ENCODE results near the gene DAPK1. TPM values are rescaled to one million over a fixed set of nuclear protein-coding genes. Genes with fewer than 3 reads are reported as not detected.

The DAPK1 gene
- total RNA-seq, 2 donors from 2014 or later: 39.1 to 40.6 TPM

DNA sequence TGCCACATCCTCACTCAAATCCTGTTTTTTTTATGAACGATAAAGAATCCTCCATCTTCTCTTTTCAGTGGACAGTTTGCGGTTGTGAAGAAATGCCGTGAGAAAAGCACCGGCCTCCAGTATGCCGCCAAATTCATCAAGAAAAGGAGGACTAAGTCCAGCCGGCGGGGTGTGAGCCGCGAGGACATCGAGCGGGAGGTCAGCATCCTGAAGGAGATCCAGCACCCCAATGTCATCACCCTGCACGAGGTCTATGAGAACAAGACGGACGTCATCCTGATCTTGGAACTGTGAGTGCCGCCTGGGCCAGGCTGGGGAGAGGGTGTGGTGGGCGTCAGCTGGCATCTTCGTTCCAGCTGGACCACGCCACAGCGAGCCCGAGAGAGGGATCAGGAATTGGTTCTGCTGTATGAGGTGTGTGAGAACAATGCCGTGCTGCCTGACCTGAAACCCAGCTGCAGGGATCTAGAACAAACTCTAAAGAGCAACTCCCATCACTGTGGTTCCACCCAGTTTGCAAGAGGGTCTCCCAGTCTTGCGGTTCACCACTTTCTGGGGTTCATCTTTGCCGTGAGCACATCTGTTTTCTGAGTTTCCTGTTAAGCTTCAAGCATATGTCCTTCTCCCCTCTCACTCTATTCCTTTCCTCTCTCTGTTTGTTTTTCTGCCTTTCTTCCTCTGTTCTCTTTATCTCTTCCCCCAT is 107.4 kb downstream of the DAPK1 start:
- Histone ChIP-seq H3K27me3 (replicated peaks; ENCODE audit: insufficient read depth) (no peaks in the 10 kb centered on the region), H3K4me3 (no peak overlapping the region), H3K4me1 (ENCODE audit: control insufficient read depth in 1 of 2, low read depth in 2 of 2) (peaks cover 3 to 16% of the 10 kb centered on the region in 2 donors), H3K27ac (no peak overlapping the region), H3K9me3 (no peaks in the 10 kb centered on the region), H3K36me3 (no peaks in the 10 kb centered on the region)
- no peak for ATAC-seq (ENCODE audit: insufficient number of reproducible peaks, low FRiP score, low read depth)
- TF ChIP-seq, protein P1, sequence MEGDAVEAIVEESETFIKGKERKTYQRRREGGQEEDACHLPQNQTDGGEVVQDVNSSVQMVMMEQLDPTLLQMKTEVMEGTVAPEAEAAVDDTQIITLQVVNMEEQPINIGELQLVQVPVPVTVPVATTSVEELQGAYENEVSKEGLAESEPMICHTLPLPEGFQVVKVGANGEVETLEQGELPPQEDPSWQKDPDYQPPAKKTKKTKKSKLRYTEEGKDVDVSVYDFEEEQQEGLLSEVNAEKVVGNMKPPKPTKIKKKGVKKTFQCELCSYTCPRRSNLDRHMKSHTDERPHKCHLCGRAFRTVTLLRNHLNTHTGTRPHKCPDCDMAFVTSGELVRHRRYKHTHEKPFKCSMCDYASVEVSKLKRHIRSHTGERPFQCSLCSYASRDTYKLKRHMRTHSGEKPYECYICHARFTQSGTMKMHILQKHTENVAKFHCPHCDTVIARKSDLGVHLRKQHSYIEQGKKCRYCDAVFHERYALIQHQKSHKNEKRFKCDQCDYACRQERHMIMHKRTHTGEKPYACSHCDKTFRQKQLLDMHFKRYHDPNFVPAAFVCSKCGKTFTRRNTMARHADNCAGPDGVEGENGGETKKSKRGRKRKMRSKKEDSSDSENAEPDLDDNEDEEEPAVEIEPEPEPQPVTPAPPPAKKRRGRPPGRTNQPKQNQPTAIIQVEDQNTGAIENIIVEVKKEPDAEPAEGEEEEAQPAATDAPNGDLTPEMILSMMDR (IDR thresholded peaks at IDR 0.05): no peak
- DNase-seq (ENCODE audit: low spot score): no peak

DNA sequence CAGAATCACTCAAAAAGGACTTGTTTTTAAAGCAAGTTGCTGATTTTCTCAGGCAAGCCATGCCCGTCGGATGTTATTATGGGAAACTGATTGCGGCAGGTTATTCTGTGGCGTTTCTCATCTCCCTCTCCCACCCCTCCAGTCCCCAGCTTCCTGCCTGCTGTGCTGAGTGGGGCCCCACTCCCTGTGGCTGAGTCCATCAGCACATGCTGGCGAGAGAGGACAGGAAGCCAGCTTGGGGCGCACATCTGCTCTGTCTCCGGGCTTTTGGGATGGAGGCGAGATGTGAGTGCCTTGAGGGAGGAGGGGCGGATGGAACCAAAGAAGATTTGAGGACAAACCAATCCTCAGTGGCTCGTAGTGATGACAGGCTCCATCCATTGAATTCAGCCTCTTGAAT is 108.0 kb downstream of the DAPK1 start:
- peaks cover under 1 to 13% of the 10 kb centered on the region in 2 donors for H3K4me1 ChIP-seq (ENCODE audit: control insufficient read depth in 1 of 2, low read depth in 2 of 2)
- H3K9me3 ChIP-seq: no peaks in the 10 kb centered on the region
- DNase-seq (ENCODE audit: low spot score) (no peak), ATAC-seq (ENCODE audit: insufficient number of reproducible peaks, low FRiP score, low read depth) (no peak)
- no peak overlapping the region for H3K27ac ChIP-seq
- no peak overlapping the region for H3K4me3 ChIP-seq
- no peaks in the 10 kb centered on the region for H3K27me3 ChIP-seq (replicated peaks; ENCODE audit: insufficient read depth)
- TF ChIP-seq, protein P1 (IDR thresholded peaks at IDR 0.05): no peak
- H3K36me3 ChIP-seq: no peaks in the 10 kb centered on the region

DNA sequence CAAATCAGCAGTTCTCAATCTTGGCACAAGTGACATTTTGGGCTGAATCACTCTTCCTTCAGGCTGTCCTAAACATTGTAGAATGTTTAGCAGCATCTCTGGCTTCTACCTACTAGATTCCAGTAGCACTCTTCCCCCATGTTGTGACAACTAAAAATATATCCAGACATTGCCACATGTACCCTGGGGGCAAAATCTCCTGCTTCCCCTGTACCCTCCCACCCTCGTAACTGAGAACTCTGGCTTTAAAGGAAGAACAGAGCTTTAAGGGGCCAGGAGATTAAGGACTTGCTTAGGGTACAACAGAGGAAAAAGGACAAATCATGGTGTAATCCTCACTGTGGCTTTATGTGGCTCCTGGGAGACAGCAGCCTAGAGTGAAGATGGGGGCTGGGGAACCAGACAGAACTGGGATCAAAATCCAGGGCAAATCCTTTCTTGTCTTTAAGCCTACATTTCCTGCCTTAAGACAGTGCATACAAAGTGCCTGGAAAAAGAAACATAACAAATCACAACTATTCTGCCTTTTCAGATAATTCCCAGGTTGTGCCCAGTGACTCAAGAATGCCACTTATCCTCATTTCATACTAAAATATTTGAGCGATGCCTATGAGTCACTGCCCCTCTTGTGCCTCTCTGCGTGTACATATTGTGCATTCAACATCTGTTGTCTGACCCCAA is 109.3 kb downstream of the DAPK1 start:
- DNase-seq (ENCODE audit: low spot score): no peak
- TF ChIP-seq, protein P1 (IDR thresholded peaks at IDR 0.05): no peak
- Histone ChIP-seq H3K27me3 (replicated peaks; ENCODE audit: insufficient read depth) (no peaks in the 10 kb centered on the region), H3K27ac (peak overlapping the region in 1 of 2 donors; percentile 13), H3K36me3 (no peaks in the 10 kb centered on the region), H3K4me1 (ENCODE audit: control insufficient read depth in 1 of 2, low read depth in 2 of 2) (peaks cover 0 to 7% of the 10 kb centered on the region in 2 donors), H3K9me3 (no peaks in the 10 kb centered on the region), H3K4me3 (no peak overlapping the region)
- ATAC-seq (ENCODE audit: insufficient number of reproducible peaks, low FRiP score, low read depth): no peak

DNA sequence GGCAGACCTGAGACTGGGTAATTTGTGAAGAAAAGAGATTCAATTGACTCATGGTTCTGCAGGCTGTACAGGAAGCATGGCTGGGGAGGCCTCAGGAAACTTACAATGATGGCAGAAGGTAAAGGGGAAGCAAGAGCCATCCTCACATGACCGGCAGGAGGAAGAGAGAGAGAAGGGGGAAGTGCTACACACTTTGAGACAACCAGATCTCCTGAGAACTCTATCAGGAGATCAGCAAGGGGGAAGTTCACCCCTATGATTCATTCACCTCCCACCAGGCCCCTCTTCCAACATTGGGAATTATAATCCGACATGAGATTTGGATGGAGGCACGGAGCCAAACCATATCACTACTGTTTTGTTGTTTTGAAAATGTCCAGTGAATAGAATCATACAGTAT is 110.2 kb downstream of the DAPK1 start:
- Histone ChIP-seq H3K27me3 (replicated peaks; ENCODE audit: insufficient read depth) (no peaks in the 10 kb centered on the region), H3K4me1 (ENCODE audit: control insufficient read depth in 1 of 2, low read depth in 2 of 2) (peaks cover 0 to 7% of the 10 kb centered on the region in 2 donors), H3K27ac (no peak overlapping the region), H3K9me3 (no peaks in the 10 kb centered on the region), H3K36me3 (no peaks in the 10 kb centered on the region), H3K4me3 (no peak overlapping the region)
- TF ChIP-seq, protein P1 (IDR thresholded peaks at IDR 0.05): no peak
- no peak for ATAC-seq (ENCODE audit: insufficient number of reproducible peaks, low FRiP score, low read depth)
- no peak for DNase-seq (ENCODE audit: low spot score)

DNA sequence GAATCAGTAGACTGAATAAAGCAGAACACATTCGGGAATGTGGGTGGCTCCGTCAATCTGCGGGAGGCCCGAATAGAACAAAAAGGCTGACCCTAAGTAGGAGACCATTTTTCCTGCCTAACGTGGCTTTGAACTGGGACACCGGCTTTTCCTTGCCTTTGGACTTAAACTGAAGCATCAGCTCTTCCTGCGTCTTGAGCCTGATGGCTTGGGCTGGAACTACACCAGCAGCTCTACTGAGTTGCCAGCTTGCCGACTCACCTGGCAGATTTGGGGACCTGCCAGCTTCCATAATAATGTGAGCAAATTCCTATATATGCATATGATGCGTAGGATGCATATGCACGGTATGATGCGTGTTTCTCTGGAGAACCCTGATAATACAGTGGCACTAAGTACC is 111.3 kb downstream of the DAPK1 start:
- Histone ChIP-seq H3K9me3 (no peaks in the 10 kb centered on the region), H3K36me3 (no peaks in the 10 kb centered on the region), H3K4me3 (no peak overlapping the region), H3K27me3 (replicated peaks; ENCODE audit: insufficient read depth) (no peaks in the 10 kb centered on the region), H3K4me1 (ENCODE audit: control insufficient read depth in 1 of 2, low read depth in 2 of 2) (peaks cover 0 to 7% of the 10 kb centered on the region in 2 donors), H3K27ac (no peak overlapping the region)
- DNase-seq (ENCODE audit: low spot score) (no peak), ATAC-seq (ENCODE audit: insufficient number of reproducible peaks, low FRiP score, low read depth) (no peak)
- TF ChIP-seq, protein P1 (IDR thresholded peaks at IDR 0.05): no peak
